HG03196 (cell line): Measurements from ENCODE around the gene MYO5A.
"Not testable (repeated sequence)": the region's sequence is repeated elsewhere in the genome, so short reads cannot be mapped to it uniquely, and the experiment has no call there.

ENCODE experiments used
- ATAC-seq: cut with Tn5 transposase; IDR thresholded peaks from one replicate; pipeline ENCODE4 v1.9.1; 2021; ENCODE audit not compliant: unreplicated experiment

Gene MYO5A

GRCh38 chr15:52546031-52546751 lies 17.5 kb upstream of the MYO5A start:
- no peak for ATAC-seq

- no peak for ATAC-seq
These were observed 11.8 kb upstream of the MYO5A start for GRCh38 chr15:52540374-52541012.

- ATAC-seq, result no peak
These were observed 8.8 kb upstream of the MYO5A start for GRCh38 chr15:52537459-52537858.

- no peak for ATAC-seq
These were observed 3.7 kb upstream of the MYO5A start for GRCh38 chr15:52532427-52532826.

- ATAC-seq, result no peak
These were observed 1.3 kb upstream of the MYO5A start for GRCh38 chr15:52529940-52530339.

- peak; percentile 4 for ATAC-seq
These were observed 753 bp upstream of the MYO5A start for GRCh38 chr15:52529341-52529924.

- ATAC-seq, result no peak
These were observed 643 bp downstream of the MYO5A start for GRCh38 chr15:52527911-52528563.

- no peak for ATAC-seq
These were observed 1.3 kb downstream of the MYO5A start for GRCh38 chr15:52527196-52527910.

GRCh38 chr15:52524223-52525136 lies 4.2 kb downstream of the MYO5A start:
- ATAC-seq, result no peak

GRCh38 chr15:52523647-52524046 lies 5.0 kb downstream of the MYO5A start:
- ATAC-seq, result no peak

- ATAC-seq, result no peak
These were observed 5.5 kb downstream of the MYO5A start for GRCh38 chr15:52523192-52523591.

GRCh38 chr15:52521682-52522081 lies 7.0 kb downstream of the MYO5A start:
- no peak for ATAC-seq

- ATAC-seq, result no peak
These were observed 8.3 kb downstream of the MYO5A start for GRCh38 chr15:52520421-52520820.

- no peak for ATAC-seq
These were observed 10.0 kb downstream of the MYO5A start for GRCh38 chr15:52518487-52519371.

- ATAC-seq, result no peak
These were observed 11.7 kb downstream of the MYO5A start for GRCh38 chr15:52517014-52517413.

GRCh38 chr15:52515343-52515742 lies 13.3 kb downstream of the MYO5A start:
- ATAC-seq, result no peak

- ATAC-seq, result no peak
These were observed 14.2 kb downstream of the MYO5A start for GRCh38 chr15:52514482-52514881.

- not testable (repeated sequence) for ATAC-seq
These were observed 15.8 kb downstream of the MYO5A start for GRCh38 chr15:52512869-52513268.

GRCh38 chr15:52511084-52511483 lies 17.6 kb downstream of the MYO5A start:
- no peak for ATAC-seq
